DMS153 treated with DMSO at 0.1 percent for 48 hours (cell line): ENCODE data around the gene FAM171A1.

ENCODE experiments used
- DNase-seq: peaks from one replicate; lab custom pipeline; 2025; ENCODE audit not compliant: unreplicated experiment; lab: John Stamatoyannopoulos, UW

The FAM171A1 gene

GRCh38 chr10:15374156-15374555 is 3.1 kb upstream of the FAM171A1 start:
- DNase-seq, result no peak

- no peak for DNase-seq
Measured at GRCh38 chr10:15373199-15373598, 2.1 kb upstream of the FAM171A1 start.

- no peak for DNase-seq
Measured at GRCh38 chr10:15370212-15370855, 755 bp downstream of the FAM171A1 start.

- no peak for DNase-seq
Measured at GRCh38 chr10:15369256-15370211, 1.6 kb downstream of the FAM171A1 start.

GRCh38 chr10:15368101-15368855 is 2.8 kb downstream of the FAM171A1 start:
- DNase-seq, result no peak

- no peak for DNase-seq
Measured at GRCh38 chr10:15367296-15368085, 3.6 kb downstream of the FAM171A1 start.

- DNase-seq, result no peak
Measured at GRCh38 chr10:15365692-15366091, 5.4 kb downstream of the FAM171A1 start.

GRCh38 chr10:15364001-15364400 is 7.1 kb downstream of the FAM171A1 start:
- DNase-seq, result no peak

- DNase-seq, result no peak
Measured at GRCh38 chr10:15363031-15363430, 8.1 kb downstream of the FAM171A1 start.

- no peak for DNase-seq
Measured at GRCh38 chr10:15361131-15361530, 10.0 kb downstream of the FAM171A1 start.

- no peak for DNase-seq
Measured at GRCh38 chr10:15360566-15360965, 10.5 kb downstream of the FAM171A1 start.

- no peak for DNase-seq
Measured at GRCh38 chr10:15353471-15354017, 17.5 kb downstream of the FAM171A1 start.

- DNase-seq, result no peak
Measured at GRCh38 chr10:15352836-15353235, 18.3 kb downstream of the FAM171A1 start.

GRCh38 chr10:15352201-15352600 is 18.9 kb downstream of the FAM171A1 start:
- DNase-seq, result no peak

GRCh38 chr10:15351099-15351820 is 19.8 kb downstream of the FAM171A1 start:
- DNase-seq, result no peak

- peak; percentile 3 for DNase-seq
Measured at GRCh38 chr10:15349112-15349511, 22.0 kb downstream of the FAM171A1 start.

- DNase-seq, result no peak
Measured at GRCh38 chr10:15348579-15348978, 22.5 kb downstream of the FAM171A1 start.

GRCh38 chr10:15347150-15347549 is 23.9 kb downstream of the FAM171A1 start:
- no peak for DNase-seq

GRCh38 chr10:15346440-15347141 is 24.5 kb downstream of the FAM171A1 start:
- no peak for DNase-seq
